Activated CD4-positive, alpha-beta T cell treated with anti-CD3 and anti-CD28 coated beads, Interleukin-2, amount 50 U/mL, for 16 hours (primary cell): ENCODE measurements around the gene SAA4.
"Not testable (repeated sequence)": the region's sequence is repeated elsewhere in the genome, so short reads cannot be mapped to it uniquely, and the experiment has no call there.

Experiments
- DNase-seq: peaks from one replicate; pipeline ENCODE4 v3.0.0-alpha.2; 2020

Gene SAA4

GRCh38 chr11:18246379-18247190 is 10.0 kb upstream of the SAA4 start:
- peak; percentile 69 for DNase-seq

- no peak for DNase-seq
Observed at GRCh38 chr11:18245396-18245795, 8.8 kb upstream of the SAA4 start.

- DNase-seq: peak; percentile 84
Observed at GRCh38 chr11:18243783-18244362, 7.3 kb upstream of the SAA4 start.

- no peak for DNase-seq
Observed at GRCh38 chr11:18239655-18240054, 3.1 kb upstream of the SAA4 start.

GRCh38 chr11:18235394-18236334 is 938 bp downstream of the SAA4 start:
- no peak for DNase-seq

GRCh38 chr11:18233912-18234311 is 2.7 kb downstream of the SAA4 start:
- no peak for DNase-seq

GRCh38 chr11:18230859-18231258 is 5.7 kb downstream of the SAA4 start:
- no peak for DNase-seq

- DNase-seq: no peak
Observed at GRCh38 chr11:18229501-18229900, 7.1 kb downstream of the SAA4 start.

- no peak for DNase-seq
Observed at GRCh38 chr11:18225913-18226312, 10.7 kb downstream of the SAA4 start.

GRCh38 chr11:18223591-18224387 is 12.8 kb downstream of the SAA4 start:
- no peak for DNase-seq

GRCh38 chr11:18222814-18223421 is 13.7 kb downstream of the SAA4 start:
- no peak for DNase-seq

- DNase-seq: no peak
Observed at GRCh38 chr11:18221274-18221876, 15.2 kb downstream of the SAA4 start.

GRCh38 chr11:18209058-18209457 is 27.5 kb downstream of the SAA4 start:
- DNase-seq: no peak

GRCh38 chr11:18204771-18205170 is 31.8 kb downstream of the SAA4 start:
- no peak for DNase-seq

GRCh38 chr11:18204220-18204619 is 32.4 kb downstream of the SAA4 start:
- no peak for DNase-seq

- peak; percentile 19 for DNase-seq
Observed at GRCh38 chr11:18203723-18204122, 32.9 kb downstream of the SAA4 start.

GRCh38 chr11:18197738-18198137 is 38.9 kb downstream of the SAA4 start:
- DNase-seq: not testable (repeated sequence)

GRCh38 chr11:18196532-18196931 is 40.1 kb downstream of the SAA4 start:
- DNase-seq: no peak

- no peak for DNase-seq
Observed at GRCh38 chr11:18193010-18193409, 43.6 kb downstream of the SAA4 start.

GRCh38 chr11:18191376-18191775 is 45.2 kb downstream of the SAA4 start:
- no peak for DNase-seq

- DNase-seq: not testable (repeated sequence)
Observed at GRCh38 chr11:18189476-18190245, 46.9 kb downstream of the SAA4 start.
